GM20431 (cell line): ENCODE results near the gene SELENON.

Experiments
- in situ Hi-C: fragments of 300-500 bp; cut with MseI, MboI; formaldehyde crosslinking; loops from one replicate; pipeline ENCODE4 v1.15.0; 2020; ENCODE audit warnings: low sequenced_read_pairs; ENCODE audit not compliant: unreplicated experiment

The SELENON gene

GRCh38 chr1:25806418-25806817, 6.4 kb downstream of the SELENON start:
- in situ Hi-C loops = no loop called here

GRCh38 chr1:25807480-25808390, 7.7 kb downstream of the SELENON start:
- in situ Hi-C loops = no loop called here

DNA sequence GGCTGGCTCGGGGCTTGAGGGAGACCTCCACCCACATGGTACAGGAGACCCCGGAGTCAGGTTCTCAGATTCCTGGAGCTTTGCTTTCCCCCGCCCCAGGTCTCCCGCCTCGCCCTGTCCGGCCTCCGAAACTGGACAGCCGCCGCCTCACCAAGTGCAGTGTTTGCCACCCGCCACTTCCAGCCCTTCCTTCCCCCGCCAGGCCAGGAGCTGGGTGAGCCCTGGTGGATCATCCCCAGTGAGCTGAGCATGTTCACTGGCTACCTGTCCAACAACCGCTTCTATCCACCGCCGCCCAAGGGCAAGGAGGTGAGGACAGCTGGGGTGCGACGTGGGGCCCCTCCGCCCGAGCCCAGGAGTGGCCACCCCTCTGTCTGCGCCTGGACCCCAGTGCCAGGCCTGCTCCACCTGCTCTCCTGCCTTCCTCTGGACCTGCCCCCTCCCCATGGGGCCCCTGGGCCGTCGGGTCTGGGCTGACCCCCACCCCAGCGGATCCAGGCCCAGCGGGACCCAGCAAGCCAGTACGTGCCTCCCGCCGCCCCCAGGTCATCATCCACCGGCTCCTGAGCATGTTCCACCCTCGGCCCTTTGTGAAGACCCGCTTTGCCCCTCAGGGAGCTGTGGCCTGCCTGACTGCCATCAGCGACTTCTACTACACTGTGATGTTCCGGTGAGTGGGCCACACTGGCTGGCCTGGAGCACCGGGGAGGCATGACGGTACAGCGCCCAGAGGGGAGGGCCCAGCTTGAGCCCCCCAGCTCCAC, 8.7 kb downstream of the SELENON start:
- in situ Hi-C loops = no loop called here

DNA sequence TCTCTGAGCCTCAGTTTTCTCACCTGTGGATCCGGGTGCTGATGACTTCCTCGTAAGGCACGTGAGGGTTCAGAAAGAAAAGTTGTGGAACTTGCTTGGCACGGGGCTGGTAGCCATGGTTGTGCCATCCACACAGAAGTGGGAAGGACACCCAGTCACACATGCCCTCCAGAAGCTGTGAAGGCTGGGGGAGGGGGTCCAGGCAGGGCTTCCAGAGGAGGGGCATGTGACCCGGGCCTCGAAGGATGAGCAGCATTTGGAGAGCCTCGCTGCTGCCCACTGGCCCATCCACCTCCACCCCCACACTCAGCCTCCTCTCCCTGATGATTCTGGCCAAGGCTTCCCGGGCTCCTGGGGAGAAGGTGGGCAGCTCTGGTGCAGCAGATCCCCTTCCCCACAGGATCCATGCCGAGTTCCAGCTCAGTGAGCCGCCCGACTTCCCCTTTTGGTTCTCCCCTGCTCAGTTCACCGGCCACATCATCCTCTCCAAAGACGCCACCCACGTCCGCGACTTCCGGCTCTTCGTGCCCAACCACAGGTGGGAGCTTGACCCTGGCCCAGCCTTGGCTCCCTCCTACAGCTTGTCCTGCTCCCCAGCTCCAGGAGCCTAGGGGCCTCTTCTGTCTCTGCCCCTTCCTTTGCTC, 9.4 kb downstream of the SELENON start:
- in situ Hi-C loops = no loop called here

DNA sequence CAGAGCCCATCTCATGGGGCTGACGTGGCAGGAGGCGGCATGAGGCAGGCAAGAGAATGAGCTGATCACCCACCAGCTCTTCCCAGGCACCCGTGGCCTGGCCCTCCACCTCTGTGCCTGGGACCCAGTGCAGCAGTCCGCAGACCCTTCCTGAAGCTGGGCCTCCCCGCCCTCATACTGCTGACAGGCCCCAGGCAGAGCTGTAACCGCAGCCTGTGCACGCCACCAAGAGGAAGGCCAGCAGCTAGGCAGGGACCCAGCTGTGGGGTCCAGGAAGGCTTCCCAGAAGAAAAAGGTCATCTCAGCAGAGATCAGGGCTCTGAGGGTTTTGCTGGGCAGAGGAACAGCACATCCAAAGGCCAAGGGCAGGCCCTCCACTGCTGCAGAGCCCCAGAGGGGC, 9.9 kb downstream of the SELENON start:
- in situ Hi-C loops = no loop called here

DNA sequence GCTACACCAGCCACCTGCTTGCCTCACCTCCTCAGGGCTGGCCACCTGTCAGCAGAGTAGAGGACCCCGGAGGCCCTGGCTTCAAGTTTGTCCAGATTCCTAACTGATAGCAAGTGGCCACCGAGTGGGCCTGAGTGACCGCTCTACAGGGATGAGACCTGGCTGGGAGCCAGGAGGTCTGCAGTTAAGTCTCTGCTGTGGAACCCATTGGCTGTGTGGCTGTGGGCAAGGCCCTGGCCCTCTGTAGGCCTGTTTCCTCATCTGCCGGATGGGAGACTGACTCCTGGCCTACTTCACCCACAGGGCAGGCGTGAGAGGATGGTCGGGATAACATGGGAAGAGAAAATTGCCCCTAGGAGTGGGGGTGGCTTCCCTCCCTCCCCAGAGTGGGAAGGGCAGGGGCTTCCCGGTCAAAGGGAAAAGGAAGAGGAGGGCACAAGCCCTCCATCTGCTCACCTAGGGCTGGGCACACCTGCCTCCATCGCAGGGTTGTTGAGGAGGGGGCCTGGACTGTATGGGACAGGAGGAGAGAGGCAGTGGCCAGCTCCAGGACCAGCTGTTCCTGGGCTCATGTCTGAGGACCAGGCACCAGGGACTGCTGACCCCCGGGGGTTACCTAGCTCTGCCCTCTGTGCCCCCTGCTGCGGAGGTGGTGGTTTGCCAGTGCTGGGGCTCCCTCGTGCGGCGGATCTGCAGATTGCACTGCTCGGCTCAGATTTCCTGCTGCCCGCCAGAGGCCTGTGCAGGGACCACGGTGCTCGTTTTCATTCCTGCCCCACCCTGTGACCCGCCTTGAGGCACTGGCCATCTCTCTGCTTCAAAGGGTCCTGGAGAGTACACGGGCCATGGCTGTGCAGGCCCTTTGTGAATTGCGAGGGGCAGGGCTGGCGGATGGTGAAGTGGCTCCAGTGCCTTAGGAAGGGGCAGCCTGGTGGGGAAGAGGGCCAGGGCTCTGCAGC, 10.6 kb downstream of the SELENON start:
- in situ Hi-C loops = no loop called here

GRCh38 chr1:25811384-25812082, 11.5 kb downstream of the SELENON start:
- in situ Hi-C loops = no loop called here

- in situ Hi-C loops = no loop called here
Observed at GRCh38 chr1:25813071-25813733, 13.2 kb downstream of the SELENON start.

DNA sequence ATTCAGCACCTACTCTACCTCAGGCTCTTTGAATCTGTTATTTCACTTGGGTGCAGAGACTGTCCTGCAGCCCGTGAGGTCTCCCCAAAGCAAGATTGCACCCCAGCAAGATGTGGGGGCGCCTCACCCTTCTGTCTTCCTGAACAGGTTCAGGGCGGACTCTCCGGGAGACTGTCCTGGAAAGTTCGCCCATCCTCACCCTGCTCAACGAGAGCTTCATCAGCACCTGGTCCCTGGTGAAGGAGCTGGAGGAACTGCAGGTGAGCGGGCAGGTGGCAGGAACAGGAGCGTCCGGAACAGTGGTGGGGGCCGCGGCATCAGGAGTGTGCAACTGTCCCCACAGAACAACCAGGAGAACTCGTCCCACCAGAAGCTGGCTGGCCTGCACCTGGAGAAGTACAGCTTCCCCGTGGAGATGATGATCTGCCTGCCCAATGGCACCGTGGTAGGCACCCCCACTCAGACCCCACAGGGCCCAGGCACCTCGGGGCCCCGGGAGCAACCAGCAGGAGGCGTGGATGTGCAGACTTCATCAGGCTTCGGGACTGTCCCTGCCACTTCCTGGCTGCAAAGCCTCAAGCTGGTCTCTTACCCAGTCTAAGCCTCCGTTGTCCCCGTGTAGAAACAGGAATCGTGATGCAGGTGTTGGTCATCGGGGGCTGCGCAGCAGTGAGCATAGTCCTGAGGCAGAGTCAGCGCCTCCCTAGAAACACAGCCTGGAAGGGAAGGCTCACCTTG, 13.9 kb downstream of the SELENON start:
- in situ Hi-C loops = no loop called here

DNA sequence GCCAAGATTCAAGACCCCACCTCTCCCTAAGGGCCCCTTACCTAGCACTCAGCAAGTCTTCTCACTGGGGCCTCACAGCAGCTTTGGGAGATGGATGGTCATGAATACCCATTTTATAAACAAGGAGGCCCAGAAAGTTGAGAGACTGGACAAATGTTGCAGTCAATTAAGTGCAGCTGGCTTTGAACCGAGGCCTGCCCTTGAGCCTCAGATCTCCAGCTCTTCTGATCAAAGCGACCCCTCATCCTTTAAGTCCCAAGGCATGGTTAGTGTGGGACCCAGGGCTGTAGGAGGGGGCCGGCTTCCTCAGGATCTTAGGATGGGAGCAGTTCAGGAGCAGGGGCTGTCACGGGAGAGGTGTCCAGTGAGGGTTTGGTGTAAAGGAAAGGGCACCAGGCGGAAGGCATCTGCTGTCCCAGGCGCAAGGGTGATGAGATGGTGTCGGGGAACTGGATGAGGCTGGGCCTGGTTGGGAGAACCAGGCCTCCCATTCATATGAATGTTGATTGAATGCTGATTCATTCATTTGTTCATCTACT, 14.6 kb downstream of the SELENON start:
- in situ Hi-C loops = no loop called here

DNA sequence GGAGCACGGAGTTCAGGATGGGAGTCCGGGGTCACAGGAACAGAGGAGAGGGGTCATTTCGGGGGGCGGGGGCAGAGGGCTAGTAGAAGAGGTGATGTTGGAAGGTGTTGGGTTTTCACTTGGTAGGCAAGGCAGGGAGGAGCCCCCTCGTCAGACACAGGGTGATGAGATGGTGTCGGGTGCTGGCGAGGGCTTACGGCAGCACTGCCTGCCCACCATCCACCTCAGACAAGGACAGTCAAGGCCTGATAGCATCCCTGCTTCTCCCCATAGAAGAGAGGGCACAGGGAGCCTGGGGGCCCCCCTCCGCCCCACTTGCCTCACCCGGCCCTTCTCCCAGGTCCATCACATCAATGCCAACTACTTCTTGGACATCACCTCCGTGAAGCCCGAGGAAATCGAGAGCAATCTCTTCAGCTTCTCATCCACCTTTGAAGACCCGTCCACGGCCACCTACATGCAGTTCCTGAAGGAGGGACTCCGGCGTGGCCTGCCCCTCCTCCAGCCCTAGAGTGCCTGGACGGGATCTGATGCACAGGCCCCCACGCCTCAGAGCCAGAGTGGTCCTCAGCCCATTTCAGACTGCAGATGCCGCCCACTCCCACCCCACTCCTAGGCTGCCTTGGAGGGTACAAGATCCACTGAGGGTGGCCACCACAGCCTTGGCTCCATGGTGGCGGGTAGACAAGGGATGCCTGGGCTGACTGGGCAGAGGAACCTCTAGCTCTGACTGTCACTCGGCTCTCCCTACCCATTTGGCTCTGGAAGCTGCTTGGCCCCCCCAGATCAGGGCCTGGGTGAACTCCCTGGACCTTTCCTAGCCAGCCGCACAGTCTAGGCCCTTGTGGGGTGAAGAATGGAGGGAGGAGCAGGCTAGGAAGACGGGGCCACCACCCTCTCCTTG, 15.5 kb downstream of the SELENON start:
- in situ Hi-C loops = no loop called here

- in situ Hi-C loops = no loop called here
Observed at GRCh38 chr1:25816112-25816718, 16.2 kb downstream of the SELENON start.

DNA sequence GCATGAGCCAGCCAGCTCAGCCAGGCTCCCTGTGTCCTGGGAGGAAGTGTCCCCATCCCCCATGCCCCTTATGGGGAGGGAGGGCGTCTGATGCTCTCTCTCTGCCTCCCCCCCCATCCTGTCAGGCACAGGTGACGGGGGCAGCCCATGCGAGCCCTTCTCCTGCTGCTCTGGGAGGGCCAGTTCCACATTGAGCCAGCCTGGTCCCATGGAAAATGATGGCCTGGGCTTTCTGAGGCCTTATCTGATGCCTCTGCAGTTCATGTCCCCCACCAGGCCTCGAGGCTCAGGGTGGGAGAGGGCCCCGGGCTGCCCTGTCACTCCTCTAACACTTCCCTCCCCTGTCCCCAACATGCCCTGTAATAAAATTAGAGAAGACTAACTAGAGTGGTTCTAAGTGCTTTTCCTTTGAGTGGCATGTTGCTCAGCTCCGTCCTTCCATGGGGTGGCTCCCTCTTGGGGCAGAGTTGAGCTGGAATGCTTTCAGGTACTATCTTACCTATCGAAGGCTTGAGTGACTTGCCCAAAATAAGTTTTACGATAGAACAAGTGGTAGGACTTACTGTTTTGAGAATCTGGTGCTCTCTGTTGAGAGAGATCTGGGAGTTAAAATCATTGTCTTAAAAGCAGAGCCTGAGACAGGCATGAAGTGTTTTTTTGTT, 18.0 kb downstream of the SELENON start:
- in situ Hi-C loops = no loop called here

DNA sequence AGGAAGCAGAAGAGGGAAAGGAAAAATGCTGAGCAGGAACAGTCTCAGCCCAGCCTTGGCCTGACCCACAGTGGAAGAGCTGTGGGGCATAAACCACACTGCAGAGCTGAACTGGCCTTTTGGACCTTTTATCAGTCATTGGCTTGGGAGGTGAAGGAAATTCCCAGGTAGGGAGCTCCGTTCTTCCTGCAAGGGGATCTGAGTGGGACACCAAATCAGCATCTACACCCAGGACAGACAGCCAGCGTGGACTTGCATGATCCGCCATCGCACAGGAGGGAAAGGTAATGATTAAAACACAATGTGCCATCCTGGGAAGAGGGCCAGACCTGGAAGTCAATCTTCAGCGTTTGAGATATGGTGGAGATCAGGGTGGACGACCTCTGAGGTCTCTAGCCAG, 18.6 kb downstream of the SELENON start:
- in situ Hi-C loops = no loop called here

GRCh38 chr1:25819491-25820246, 19.7 kb downstream of the SELENON start, which contains the start of gene MTFR1L:
Gene MTFR1L, plus strand, starts transcription at chr1:25819954. Its CDS starts 3,151 bp downstream, at chr1:25823105.
- in situ Hi-C loops = no loop called here
